Measurements from ENCODE around the gene GALNT12.

GRCh38 chr9:98885575-98886295, 78.3 kb downstream of the GALNT12 start:
- TF ChIP-seq CTCF (optimal IDR thresholded peaks at IDR 0.05 in 1 of 3, IDR thresholded peaks at IDR 0.05 in 1 of 3, conservative IDR thresholded peaks at IDR 0.05 in 1 of 3; ENCODE audit: extremely low read depth in 1 of 3, insufficient read depth in 2 of 3, low read length in 3 of 3) (no peak), EZH2 (IDR thresholded peaks at IDR 0.05; ENCODE audit: low read length) (no peak)
